G401.6 (cell line): ENCODE measurements around the gene TECTB.
"Not testable (repeated sequence)": the region's sequence is repeated elsewhere in the genome, so short reads cannot be mapped to it uniquely, and the experiment has no call there.

Source experiments
- FAIRE-seq: peaks from 2 replicates; lab custom pipeline; 2012; peaks lifted over from hg19 to GRCh38; lab: Jason Lieb, UNC

TECTB gene

GRCh38 chr10:112283100-112283499 lies at the start of gene TECTB:
TECTB (plus strand) TSS chr10:112283400; CDS start chr10:112283735, 335 bp downstream.
- FAIRE-seq = no peak

- no peak for FAIRE-seq
Observed at GRCh38 chr10:112235141-112235540, 48.1 kb upstream of the TECTB start.

GRCh38 chr10:112235920-112236319 lies 47.3 kb upstream of the TECTB start:
- no peak for FAIRE-seq

GRCh38 chr10:112236486-112236885 lies 46.7 kb upstream of the TECTB start:
- FAIRE-seq = no peak

- no peak for FAIRE-seq
Observed at GRCh38 chr10:112239347-112239746, 43.9 kb upstream of the TECTB start.

- no peak for FAIRE-seq
Observed at GRCh38 chr10:112240441-112240840, 42.8 kb upstream of the TECTB start.

GRCh38 chr10:112241651-112242341 lies 41.4 kb upstream of the TECTB start:
- no peak for FAIRE-seq

- FAIRE-seq = no peak
Observed at GRCh38 chr10:112242769-112243168, 40.4 kb upstream of the TECTB start.

- FAIRE-seq = no peak
Observed at GRCh38 chr10:112243713-112244112, 39.5 kb upstream of the TECTB start.

GRCh38 chr10:112244197-112244596 lies 39.0 kb upstream of the TECTB start:
- FAIRE-seq = no peak

GRCh38 chr10:112247791-112248190 lies 35.4 kb upstream of the TECTB start:
- FAIRE-seq = no peak

- no peak for FAIRE-seq
Observed at GRCh38 chr10:112248584-112249295, 34.5 kb upstream of the TECTB start.

GRCh38 chr10:112249722-112250121 lies 33.5 kb upstream of the TECTB start:
- no peak for FAIRE-seq

GRCh38 chr10:112250555-112250954 lies 32.6 kb upstream of the TECTB start:
- FAIRE-seq = no peak

- FAIRE-seq = not testable (repeated sequence)
Observed at GRCh38 chr10:112251238-112251637, 32.0 kb upstream of the TECTB start.

GRCh38 chr10:112258407-112258806 lies 24.8 kb upstream of the TECTB start:
- no peak for FAIRE-seq

GRCh38 chr10:112259688-112260087 lies 23.5 kb upstream of the TECTB start:
- no peak for FAIRE-seq

GRCh38 chr10:112260831-112261230 lies 22.4 kb upstream of the TECTB start:
- no peak for FAIRE-seq

GRCh38 chr10:112261281-112261822 lies 21.8 kb upstream of the TECTB start:
- FAIRE-seq = no peak

- no peak for FAIRE-seq
Observed at GRCh38 chr10:112262546-112262945, 20.7 kb upstream of the TECTB start.

GRCh38 chr10:112265745-112266144 lies 17.5 kb upstream of the TECTB start:
- FAIRE-seq = no peak

GRCh38 chr10:112269266-112269665 lies 13.9 kb upstream of the TECTB start:
- no peak for FAIRE-seq

GRCh38 chr10:112271982-112272381 lies 11.2 kb upstream of the TECTB start:
- no peak for FAIRE-seq

GRCh38 chr10:112274831-112275230 lies 8.4 kb upstream of the TECTB start:
- no peak for FAIRE-seq
